GM12878 (cell line): ENCODE results near the gene AEBP1.

Experiments
- EGR1 ChIP-seq, 2 experiments: IDR thresholded peaks; 1 replicate in 1 of 2; 2 replicates in 1 of 2; pipeline ENCODE4 v1.6.1; 2011 to 2012; ENCODE audit warnings: low read depth in 2 of 2, low read length in 2 of 2, borderline replicate concordance in 1 of 2, mild to moderate bottlenecking in 1 of 2, moderate library complexity in 1 of 2
- EP300 ChIP-seq, 2 experiments: fragments of 150-350 bp in 1 of 2; IDR thresholded peaks; 2 replicates each; pipeline ENCODE4 v1.6.1; 2011 to 2012; ENCODE audit warnings: low read depth in 2 of 2, low read length in 2 of 2, borderline replicate concordance in 1 of 2, improper control_type of control experiment in 1 of 2, inconsistent platforms in 1 of 2; ENCODE audit not compliant: control insufficient read depth in 1 of 2
- JUND ChIP-seq: IDR thresholded peaks from 2 replicates; pipeline ENCODE4 v1.6.1; 2012; ENCODE audit warnings: low read depth, mild to moderate bottlenecking, low read length, improper control_type of control experiment, moderate library complexity
- MEF2A ChIP-seq: IDR thresholded peaks from 2 replicates; pipeline ENCODE4 v1.6.1; 2011; ENCODE audit warnings: low read depth, mild to moderate bottlenecking, low read length, moderate library complexity; ENCODE audit not compliant: insufficient read depth
- MTA2 ChIP-seq: fragments of 450-650 bp; IDR thresholded peaks from 2 replicates; pipeline ENCODE4 v1.6.1; 2016; ENCODE audit warnings: low read depth, mild to moderate bottlenecking, moderate library complexity
- POLR2A ChIP-seq: IDR thresholded peaks from 2 replicates; pipeline ENCODE4 v1.6.1; 2011; ENCODE audit warnings: low read depth, mild to moderate bottlenecking, low read length
- STAT1 ChIP-seq: fragments of 450-650 bp; conservative IDR thresholded peaks from 2 replicates; pipeline ENCODE4 v1.6.1; 2014; ENCODE audit warnings: antibody characterized with exemption, mild to moderate bottlenecking
- ZZZ3 ChIP-seq: IDR thresholded peaks from 2 replicates; pipeline ENCODE4 v1.6.1; 2011; ENCODE audit warnings: low read depth; ENCODE audit not compliant: control insufficient read depth, insufficient read length
- TF ChIP-seq, protein P1 (sequence below), 3 experiments: IDR thresholded peaks in 2 of 3; conservative IDR thresholded peaks in 1 of 3; 2 replicates each; pipeline ENCODE4 v1.5.1; 2011; ENCODE audit warnings: low read depth in 3 of 3, low read length in 3 of 3, mild to moderate bottlenecking in 3 of 3, control low read depth in 2 of 3, moderate library complexity in 2 of 3, inconsistent platforms in 1 of 3, mixed read lengths in 1 of 3; ENCODE audit not compliant: control insufficient read depth in 2 of 3, insufficient read depth in 1 of 3; ENCODE audit errors: extremely low read depth in 1 of 3
- TF ChIP-seq, protein P2 (sequence below): IDR thresholded peaks from 2 replicates; pipeline ENCODE4 v1.6.1; 2012; ENCODE audit warnings: low read depth, low read length, improper control_type of control experiment

DNA sequence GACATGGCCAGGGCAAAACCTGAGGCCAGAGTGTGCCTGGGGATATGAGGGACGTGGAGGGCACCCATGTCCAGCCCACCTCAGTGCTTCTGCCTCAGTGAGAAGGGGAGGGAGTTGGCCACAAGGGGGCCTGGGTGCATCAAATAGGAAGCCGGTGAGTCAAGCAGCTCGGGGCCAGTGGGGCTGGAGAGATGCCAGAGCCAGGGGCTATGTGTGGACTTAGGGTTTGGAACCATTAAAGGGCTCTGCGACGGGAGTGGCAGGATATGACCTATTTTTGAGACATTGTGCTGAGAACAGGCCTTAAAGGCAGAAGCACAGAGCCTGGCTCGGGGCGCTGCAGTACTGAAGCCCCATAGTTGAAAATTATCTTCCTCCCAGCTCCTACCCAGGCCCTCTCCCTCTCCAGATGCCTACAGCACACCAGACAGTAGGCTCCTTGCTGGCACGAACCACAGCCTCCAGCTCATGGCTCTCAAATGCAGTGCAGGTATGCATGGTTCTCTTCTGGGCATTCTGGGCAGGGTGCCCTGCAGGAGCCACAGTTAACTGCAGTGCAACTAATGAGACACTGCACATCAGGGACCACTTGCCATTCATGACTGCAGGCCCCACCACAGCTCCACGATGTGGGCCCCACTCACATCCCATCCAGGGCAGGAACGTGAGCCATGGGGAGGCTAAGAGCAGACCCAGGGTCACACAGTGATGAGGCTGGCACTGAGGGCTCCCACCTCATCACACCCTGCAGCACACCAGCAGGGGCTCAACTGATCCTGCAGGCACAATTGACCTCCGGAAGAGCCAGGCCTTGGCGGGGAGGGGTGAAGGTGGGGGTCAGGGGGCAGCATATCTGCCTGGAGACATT, 31.5 kb upstream of the AEBP1 start:
- TF ChIP-seq, protein P1, sequence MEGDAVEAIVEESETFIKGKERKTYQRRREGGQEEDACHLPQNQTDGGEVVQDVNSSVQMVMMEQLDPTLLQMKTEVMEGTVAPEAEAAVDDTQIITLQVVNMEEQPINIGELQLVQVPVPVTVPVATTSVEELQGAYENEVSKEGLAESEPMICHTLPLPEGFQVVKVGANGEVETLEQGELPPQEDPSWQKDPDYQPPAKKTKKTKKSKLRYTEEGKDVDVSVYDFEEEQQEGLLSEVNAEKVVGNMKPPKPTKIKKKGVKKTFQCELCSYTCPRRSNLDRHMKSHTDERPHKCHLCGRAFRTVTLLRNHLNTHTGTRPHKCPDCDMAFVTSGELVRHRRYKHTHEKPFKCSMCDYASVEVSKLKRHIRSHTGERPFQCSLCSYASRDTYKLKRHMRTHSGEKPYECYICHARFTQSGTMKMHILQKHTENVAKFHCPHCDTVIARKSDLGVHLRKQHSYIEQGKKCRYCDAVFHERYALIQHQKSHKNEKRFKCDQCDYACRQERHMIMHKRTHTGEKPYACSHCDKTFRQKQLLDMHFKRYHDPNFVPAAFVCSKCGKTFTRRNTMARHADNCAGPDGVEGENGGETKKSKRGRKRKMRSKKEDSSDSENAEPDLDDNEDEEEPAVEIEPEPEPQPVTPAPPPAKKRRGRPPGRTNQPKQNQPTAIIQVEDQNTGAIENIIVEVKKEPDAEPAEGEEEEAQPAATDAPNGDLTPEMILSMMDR (IDR thresholded peaks at IDR 0.05 in 2 of 3, conservative IDR thresholded peaks at IDR 0.05 in 1 of 3; ENCODE audit: control insufficient read depth in 2 of 3, extremely low read depth in 1 of 3, insufficient read depth in 1 of 3, low read depth in 3 of 3, low read length in 3 of 3) = peak; percentile 46 to 63 (median 61)
- TF ChIP-seq POLR2A (peak; percentile 52), ZZZ3 (no peak), JUND (no peak), MTA2 (no peak), MEF2A (no peak), STAT1 (no peak), EGR1 (IDR thresholded peaks at IDR 0.05; ENCODE audit: borderline replicate concordance in 1 of 2, low read depth in 2 of 2, low read length in 2 of 2) (no peak), EP300 (IDR thresholded peaks at IDR 0.05; ENCODE audit: borderline replicate concordance in 1 of 2, control insufficient read depth in 1 of 2, low read depth in 2 of 2, low read length in 2 of 2) (no peak)
- TF ChIP-seq, protein P2, sequence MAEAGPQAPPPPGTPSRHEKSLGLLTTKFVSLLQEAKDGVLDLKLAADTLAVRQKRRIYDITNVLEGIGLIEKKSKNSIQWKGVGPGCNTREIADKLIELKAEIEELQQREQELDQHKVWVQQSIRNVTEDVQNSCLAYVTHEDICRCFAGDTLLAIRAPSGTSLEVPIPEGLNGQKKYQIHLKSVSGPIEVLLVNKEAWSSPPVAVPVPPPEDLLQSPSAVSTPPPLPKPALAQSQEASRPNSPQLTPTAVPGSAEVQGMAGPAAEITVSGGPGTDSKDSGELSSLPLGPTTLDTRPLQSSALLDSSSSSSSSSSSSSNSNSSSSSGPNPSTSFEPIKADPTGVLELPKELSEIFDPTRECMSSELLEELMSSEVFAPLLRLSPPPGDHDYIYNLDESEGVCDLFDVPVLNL = no peak
